ENCODE measurements around the gene MYH14. TPM values are rescaled to one million over a fixed set of nuclear protein-coding genes. Genes with fewer than 3 reads are reported as not detected.

The MYH14 gene
- total and polyA plus RNA-seq, 9 of the 15 experiments (the other 6 are each of a cell fraction or from before 2014, with no cell fraction given): 0.04 to 0.86 (median 0.19) TPM; not detected in 2

DNA sequence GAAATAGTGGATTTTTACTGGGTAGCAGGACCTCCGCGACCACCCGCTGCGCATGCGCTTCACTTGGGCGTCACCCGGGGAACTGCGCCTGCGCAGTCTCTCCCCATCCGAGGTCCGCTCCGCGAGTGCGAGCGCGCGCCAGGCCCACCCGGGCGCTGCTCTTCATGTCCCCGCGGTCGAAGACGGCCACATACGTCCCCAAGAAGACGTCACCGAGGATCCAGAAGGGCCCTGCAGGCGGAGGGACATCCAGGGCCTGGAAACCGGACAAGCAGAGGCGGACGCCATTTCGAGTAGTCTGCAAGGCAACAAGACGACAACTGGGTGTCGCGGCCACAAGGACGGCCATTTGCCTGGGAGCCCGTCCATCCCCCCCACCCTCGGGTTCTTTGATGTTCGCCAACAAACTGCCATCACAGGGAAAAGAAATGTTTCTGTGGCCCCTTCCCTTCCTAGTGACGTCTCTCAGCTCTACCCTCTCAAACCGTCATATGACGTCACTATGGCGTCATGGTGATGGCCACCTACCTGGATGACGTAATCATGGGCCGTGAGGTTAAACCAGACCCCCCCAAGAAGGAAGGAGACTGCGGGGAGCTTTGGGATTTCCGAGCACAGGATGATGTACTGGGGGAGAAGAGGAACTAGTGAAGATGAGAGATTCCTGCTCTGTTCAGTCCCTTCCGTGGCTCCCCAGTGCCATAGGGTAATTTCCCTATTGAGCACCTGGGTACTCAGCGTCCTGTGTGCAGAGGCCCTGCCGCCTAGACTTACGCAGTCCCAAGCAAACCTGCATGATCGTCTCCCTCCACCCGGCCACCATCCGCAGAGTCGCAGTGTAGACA, 155.3 kb downstream of the MYH14 start (continued):
- TF ChIP-seq, protein P1, sequence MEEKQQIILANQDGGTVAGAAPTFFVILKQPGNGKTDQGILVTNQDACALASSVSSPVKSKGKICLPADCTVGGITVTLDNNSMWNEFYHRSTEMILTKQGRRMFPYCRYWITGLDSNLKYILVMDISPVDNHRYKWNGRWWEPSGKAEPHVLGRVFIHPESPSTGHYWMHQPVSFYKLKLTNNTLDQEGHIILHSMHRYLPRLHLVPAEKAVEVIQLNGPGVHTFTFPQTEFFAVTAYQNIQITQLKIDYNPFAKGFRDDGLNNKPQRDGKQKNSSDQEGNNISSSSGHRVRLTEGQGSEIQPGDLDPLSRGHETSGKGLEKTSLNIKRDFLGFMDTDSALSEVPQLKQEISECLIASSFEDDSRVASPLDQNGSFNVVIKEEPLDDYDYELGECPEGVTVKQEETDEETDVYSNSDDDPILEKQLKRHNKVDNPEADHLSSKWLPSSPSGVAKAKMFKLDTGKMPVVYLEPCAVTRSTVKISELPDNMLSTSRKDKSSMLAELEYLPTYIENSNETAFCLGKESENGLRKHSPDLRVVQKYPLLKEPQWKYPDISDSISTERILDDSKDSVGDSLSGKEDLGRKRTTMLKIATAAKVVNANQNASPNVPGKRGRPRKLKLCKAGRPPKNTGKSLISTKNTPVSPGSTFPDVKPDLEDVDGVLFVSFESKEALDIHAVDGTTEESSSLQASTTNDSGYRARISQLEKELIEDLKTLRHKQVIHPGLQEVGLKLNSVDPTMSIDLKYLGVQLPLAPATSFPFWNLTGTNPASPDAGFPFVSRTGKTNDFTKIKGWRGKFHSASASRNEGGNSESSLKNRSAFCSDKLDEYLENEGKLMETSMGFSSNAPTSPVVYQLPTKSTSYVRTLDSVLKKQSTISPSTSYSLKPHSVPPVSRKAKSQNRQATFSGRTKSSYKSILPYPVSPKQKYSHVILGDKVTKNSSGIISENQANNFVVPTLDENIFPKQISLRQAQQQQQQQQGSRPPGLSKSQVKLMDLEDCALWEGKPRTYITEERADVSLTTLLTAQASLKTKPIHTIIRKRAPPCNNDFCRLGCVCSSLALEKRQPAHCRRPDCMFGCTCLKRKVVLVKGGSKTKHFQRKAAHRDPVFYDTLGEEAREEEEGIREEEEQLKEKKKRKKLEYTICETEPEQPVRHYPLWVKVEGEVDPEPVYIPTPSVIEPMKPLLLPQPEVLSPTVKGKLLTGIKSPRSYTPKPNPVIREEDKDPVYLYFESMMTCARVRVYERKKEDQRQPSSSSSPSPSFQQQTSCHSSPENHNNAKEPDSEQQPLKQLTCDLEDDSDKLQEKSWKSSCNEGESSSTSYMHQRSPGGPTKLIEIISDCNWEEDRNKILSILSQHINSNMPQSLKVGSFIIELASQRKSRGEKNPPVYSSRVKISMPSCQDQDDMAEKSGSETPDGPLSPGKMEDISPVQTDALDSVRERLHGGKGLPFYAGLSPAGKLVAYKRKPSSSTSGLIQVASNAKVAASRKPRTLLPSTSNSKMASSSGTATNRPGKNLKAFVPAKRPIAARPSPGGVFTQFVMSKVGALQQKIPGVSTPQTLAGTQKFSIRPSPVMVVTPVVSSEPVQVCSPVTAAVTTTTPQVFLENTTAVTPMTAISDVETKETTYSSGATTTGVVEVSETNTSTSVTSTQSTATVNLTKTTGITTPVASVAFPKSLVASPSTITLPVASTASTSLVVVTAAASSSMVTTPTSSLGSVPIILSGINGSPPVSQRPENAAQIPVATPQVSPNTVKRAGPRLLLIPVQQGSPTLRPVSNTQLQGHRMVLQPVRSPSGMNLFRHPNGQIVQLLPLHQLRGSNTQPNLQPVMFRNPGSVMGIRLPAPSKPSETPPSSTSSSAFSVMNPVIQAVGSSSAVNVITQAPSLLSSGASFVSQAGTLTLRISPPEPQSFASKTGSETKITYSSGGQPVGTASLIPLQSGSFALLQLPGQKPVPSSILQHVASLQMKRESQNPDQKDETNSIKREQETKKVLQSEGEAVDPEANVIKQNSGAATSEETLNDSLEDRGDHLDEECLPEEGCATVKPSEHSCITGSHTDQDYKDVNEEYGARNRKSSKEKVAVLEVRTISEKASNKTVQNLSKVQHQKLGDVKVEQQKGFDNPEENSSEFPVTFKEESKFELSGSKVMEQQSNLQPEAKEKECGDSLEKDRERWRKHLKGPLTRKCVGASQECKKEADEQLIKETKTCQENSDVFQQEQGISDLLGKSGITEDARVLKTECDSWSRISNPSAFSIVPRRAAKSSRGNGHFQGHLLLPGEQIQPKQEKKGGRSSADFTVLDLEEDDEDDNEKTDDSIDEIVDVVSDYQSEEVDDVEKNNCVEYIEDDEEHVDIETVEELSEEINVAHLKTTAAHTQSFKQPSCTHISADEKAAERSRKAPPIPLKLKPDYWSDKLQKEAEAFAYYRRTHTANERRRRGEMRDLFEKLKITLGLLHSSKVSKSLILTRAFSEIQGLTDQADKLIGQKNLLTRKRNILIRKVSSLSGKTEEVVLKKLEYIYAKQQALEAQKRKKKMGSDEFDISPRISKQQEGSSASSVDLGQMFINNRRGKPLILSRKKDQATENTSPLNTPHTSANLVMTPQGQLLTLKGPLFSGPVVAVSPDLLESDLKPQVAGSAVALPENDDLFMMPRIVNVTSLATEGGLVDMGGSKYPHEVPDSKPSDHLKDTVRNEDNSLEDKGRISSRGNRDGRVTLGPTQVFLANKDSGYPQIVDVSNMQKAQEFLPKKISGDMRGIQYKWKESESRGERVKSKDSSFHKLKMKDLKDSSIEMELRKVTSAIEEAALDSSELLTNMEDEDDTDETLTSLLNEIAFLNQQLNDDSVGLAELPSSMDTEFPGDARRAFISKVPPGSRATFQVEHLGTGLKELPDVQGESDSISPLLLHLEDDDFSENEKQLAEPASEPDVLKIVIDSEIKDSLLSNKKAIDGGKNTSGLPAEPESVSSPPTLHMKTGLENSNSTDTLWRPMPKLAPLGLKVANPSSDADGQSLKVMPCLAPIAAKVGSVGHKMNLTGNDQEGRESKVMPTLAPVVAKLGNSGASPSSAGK (IDR thresholded peaks at IDR 0.05): peak; percentile 91
- no peak for TF ChIP-seq HMGN3 (IDR thresholded peaks at IDR 0.05; ENCODE audit: borderline replicate concordance, extremely low read depth, insufficient read length, low read depth, low read length)
- TF ChIP-seq PHF20 (IDR thresholded peaks at IDR 0.05; ENCODE audit: partially characterized antibody): peak; percentile 40
- TF ChIP-seq TEAD1 (CRISPR knock-in tag; IDR thresholded peaks at IDR 0.05): peak in 1 of 2 experiments; percentile 28; a peak in 1 of 4 replicates
- no peak for TF ChIP-seq HNRNPL (IDR thresholded peaks at IDR 0.05; ENCODE audit: low read depth, low read length)
- TF ChIP-seq YBX1 (IDR thresholded peaks at IDR 0.05): no peak
- no peak for TF ChIP-seq ZNF77 (CRISPR knock-in tag; IDR thresholded peaks at IDR 0.05)
- TF ChIP-seq MCM2 (IDR thresholded peaks at IDR 0.05; ENCODE audit: low read depth): no peak
- no peak for TF ChIP-seq ETV6 (IDR thresholded peaks at IDR 0.05; ENCODE audit: borderline replicate concordance in 1 of 2, low read depth in 2 of 2, low read length in 1 of 2)
- no peak for TF ChIP-seq ETV6 (CRISPR knock-in tag; IDR thresholded peaks at IDR 0.05; ENCODE audit: borderline replicate concordance)
- no peak for TF ChIP-seq MAFF (IDR thresholded peaks at IDR 0.05; ENCODE audit: low read length)
- no peak for TF ChIP-seq ZNF436 (CRISPR knock-in tag; IDR thresholded peaks at IDR 0.05)
- TF ChIP-seq TAL1 (IDR thresholded peaks at IDR 0.05): no peak; the same call in 1 of the 2 replicates
- no peak for TF ChIP-seq FOXJ2 (tag; IDR thresholded peaks at IDR 0.05)
- TF ChIP-seq ZNF766 (CRISPR knock-in tag; conservative IDR thresholded peaks at IDR 0.05): no peak
- TF ChIP-seq, protein P2, sequence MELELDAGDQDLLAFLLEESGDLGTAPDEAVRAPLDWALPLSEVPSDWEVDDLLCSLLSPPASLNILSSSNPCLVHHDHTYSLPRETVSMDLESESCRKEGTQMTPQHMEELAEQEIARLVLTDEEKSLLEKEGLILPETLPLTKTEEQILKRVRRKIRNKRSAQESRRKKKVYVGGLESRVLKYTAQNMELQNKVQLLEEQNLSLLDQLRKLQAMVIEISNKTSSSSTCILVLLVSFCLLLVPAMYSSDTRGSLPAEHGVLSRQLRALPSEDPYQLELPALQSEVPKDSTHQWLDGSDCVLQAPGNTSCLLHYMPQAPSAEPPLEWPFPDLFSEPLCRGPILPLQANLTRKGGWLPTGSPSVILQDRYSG (tag; conservative IDR thresholded peaks at IDR 0.05; ENCODE audit: low read depth): peak; percentile 70; the same call in 1 of the 2 replicates

Measured in K562 (cell line).